HEK293 (cell line): Measurements from ENCODE around the gene APLNR.

Experiments
- CTCF ChIA-PET: fragments of 350-600 bp; formaldehyde crosslinking; extraction: SDS; loops from one replicate; lab custom pipeline; 2021; ENCODE audit warnings: antibody characterized with exemption; lab: Yijun Ruan, JAX
- POLR2A ChIA-PET: fragments of 300-600 bp; formaldehyde crosslinking; extraction: SDS; loops from one replicate; lab custom pipeline; 2020; ENCODE audit warnings: antibody characterized with exemption, inconsistent platforms; lab: Yijun Ruan, JAX
- H3K27ac ChIP-seq: fragments of 200-500 bp; sonication (Bioruptor generic); 2 replicates; pipeline ENCODE4 v1.5.1; 2014; ENCODE audit warnings: low read depth, low read length, control low read depth, inconsistent platforms; ENCODE audit errors: extremely low read depth
- H3K36me3 ChIP-seq, 2 experiments: fragments of 200-500 bp in 1 of 2; sonication (Bioruptor generic) in 1 of 2; 1 replicate in 1 of 2; 2 replicates in 1 of 2; pipeline ENCODE4 v1.5.1; 2014 to 2017; ENCODE audit warnings: inconsistent platforms in 2 of 2, low read length in 2 of 2; ENCODE audit not compliant: control insufficient read depth in 2 of 2, insufficient read depth in 1 of 2
- H3K4me1 ChIP-seq: fragments of 200-500 bp; sonication (Bioruptor generic); 2 replicates; pipeline ENCODE4 v1.5.1; 2014; ENCODE audit warnings: mild to moderate bottlenecking, low read length, inconsistent platforms; ENCODE audit not compliant: control insufficient read depth, insufficient read depth
- H3K4me3 ChIP-seq: 2 replicates; pipeline ENCODE4 v1.5.1; 2011; ENCODE audit warnings: low read depth, mild to moderate bottlenecking, control low read depth, low read length, moderate library complexity
- H3K9me3 ChIP-seq: fragments of 200-500 bp; sonication (Bioruptor generic); 2 replicates; pipeline ENCODE4 v1.5.1; 2014; ENCODE audit warnings: low read depth, low read length, inconsistent platforms; ENCODE audit not compliant: control insufficient read depth, insufficient read depth
- GLI2 ChIP-seq: fragments of 450-650 bp; formaldehyde crosslinking; IDR thresholded peaks from 2 replicates; pipeline ENCODE4; 2017; ENCODE audit warnings: missing biosample characterization, missing genetic modification characterization, low read depth, borderline replicate concordance
- IKZF3 ChIP-seq: fragments of 450-650 bp; IDR thresholded peaks from 2 replicates; pipeline ENCODE4 v1.5.0; 2018; ENCODE audit warnings: missing biosample characterization, mild to moderate bottlenecking, missing genetic modification characterization, moderate library complexity
- KLF8 ChIP-seq: fragments of 450-650 bp; formaldehyde crosslinking; IDR thresholded peaks from 2 replicates; pipeline ENCODE4 v1.5.1; 2016; ENCODE audit warnings: missing biosample characterization, missing genetic modification characterization
- MZF1 ChIP-seq: fragments of 450-650 bp; formaldehyde crosslinking; IDR thresholded peaks from 2 replicates; pipeline ENCODE4 v1.5.1; 2017; ENCODE audit warnings: missing biosample characterization, missing genetic modification characterization, borderline replicate concordance
- OVOL3 ChIP-seq: fragments of 450-650 bp; formaldehyde crosslinking; IDR thresholded peaks from 2 replicates; pipeline ENCODE4 v1.5.1; 2016; ENCODE audit warnings: missing biosample characterization, missing genetic modification characterization
- SCRT2 ChIP-seq: fragments of 450-650 bp; formaldehyde crosslinking; IDR thresholded peaks from 2 replicates; pipeline ENCODE4 v1.5.1; 2016; ENCODE audit warnings: missing biosample characterization, missing genetic modification characterization
- ZBTB44 ChIP-seq: fragments of 450-650 bp; IDR thresholded peaks from 2 replicates; pipeline ENCODE4 v1.5.1; 2018; ENCODE audit warnings: missing biosample characterization, mild to moderate bottlenecking, missing genetic modification characterization
- ZNF10 ChIP-seq: fragments of 450-650 bp; formaldehyde crosslinking; IDR thresholded peaks from 2 replicates; pipeline ENCODE4 v1.5.1; 2017; ENCODE audit warnings: missing biosample characterization, missing genetic modification characterization
- ZNF16 ChIP-seq: fragments of 450-650 bp; formaldehyde crosslinking; IDR thresholded peaks from 2 replicates; pipeline ENCODE4 v1.5.1; 2016; ENCODE audit warnings: low read depth, missing biosample characterization, missing genetic modification characterization
- ZNF202 ChIP-seq: fragments of 450-650 bp; formaldehyde crosslinking; IDR thresholded peaks from 2 replicates; pipeline ENCODE4 v1.5.1; 2016; ENCODE audit warnings: missing biosample characterization, missing genetic modification characterization, borderline replicate concordance
- ZNF266 ChIP-seq: fragments of 450-650 bp; formaldehyde crosslinking; IDR thresholded peaks from 2 replicates; pipeline ENCODE4 v1.5.1; 2016; ENCODE audit warnings: missing biosample characterization, missing genetic modification characterization, low read depth
- ZNF423 ChIP-seq: fragments of 450-650 bp; formaldehyde crosslinking; IDR thresholded peaks from 2 replicates; pipeline ENCODE4 v1.5.1; 2016; ENCODE audit warnings: missing biosample characterization, missing genetic modification characterization
- ZNF501 ChIP-seq: fragments of 450-650 bp; formaldehyde crosslinking; IDR thresholded peaks from 2 replicates; pipeline ENCODE4 v1.5.1; 2016; ENCODE audit warnings: missing biosample characterization, missing genetic modification characterization
- ZNF510 ChIP-seq: fragments of 450-650 bp; formaldehyde crosslinking; IDR thresholded peaks from 2 replicates; pipeline ENCODE4 v1.5.1; 2018; ENCODE audit warnings: mild to moderate bottlenecking, missing genetic modification characterization, missing biosample characterization; ENCODE audit not compliant: insufficient replicate concordance
- ZNF521 ChIP-seq: fragments of 450-650 bp; formaldehyde crosslinking; IDR thresholded peaks from 2 replicates; pipeline ENCODE4 v1.5.1; 2017; ENCODE audit warnings: missing biosample characterization, mild to moderate bottlenecking, missing genetic modification characterization
- ZNF555 ChIP-seq: fragments of 450-650 bp; formaldehyde crosslinking; conservative IDR thresholded peaks from 2 replicates; pipeline ENCODE4 v1.5.1; 2017; ENCODE audit warnings: missing biosample characterization, mild to moderate bottlenecking, missing genetic modification characterization, inconsistent platforms
- ZNF596 ChIP-seq: fragments of 450-650 bp; IDR thresholded peaks from 2 replicates; pipeline ENCODE4 v1.5.0; 2018; ENCODE audit warnings: missing biosample characterization, mild to moderate bottlenecking, missing genetic modification characterization, moderate library complexity
- ZNF658 ChIP-seq: fragments of 450-650 bp; formaldehyde crosslinking; IDR thresholded peaks from 2 replicates; pipeline ENCODE4; 2016; ENCODE audit warnings: missing biosample characterization, missing genetic modification characterization
- ZNF707 ChIP-seq: fragments of 450-650 bp; formaldehyde crosslinking; IDR thresholded peaks from 2 replicates; pipeline ENCODE4 v1.5.1; 2016; ENCODE audit warnings: missing biosample characterization, missing genetic modification characterization
- ZNF76 ChIP-seq: fragments of 450-650 bp; formaldehyde crosslinking; IDR thresholded peaks from 2 replicates; pipeline ENCODE4; 2016; ENCODE audit warnings: low read depth, missing biosample characterization, missing genetic modification characterization, borderline replicate concordance
- ZNF777 ChIP-seq: fragments of 450-650 bp; formaldehyde crosslinking; IDR thresholded peaks from 2 replicates; pipeline ENCODE4 v1.5.1; 2017; ENCODE audit warnings: missing biosample characterization, missing genetic modification characterization, borderline replicate concordance
- ZNF792 ChIP-seq: fragments of 450-650 bp; formaldehyde crosslinking; IDR thresholded peaks from 2 replicates; pipeline ENCODE4 v1.5.1; 2016; ENCODE audit warnings: missing biosample characterization, missing genetic modification characterization
- ZNF843 ChIP-seq: fragments of 450-650 bp; formaldehyde crosslinking; IDR thresholded peaks from 2 replicates; pipeline ENCODE4 v1.5.1; 2016; ENCODE audit warnings: missing biosample characterization, missing genetic modification characterization
- ZSCAN18 ChIP-seq: fragments of 450-650 bp; formaldehyde crosslinking; IDR thresholded peaks from 2 replicates; pipeline ENCODE4 v1.5.1; 2016; ENCODE audit warnings: missing biosample characterization, missing genetic modification characterization
- ZSCAN30 ChIP-seq: fragments of 450-650 bp; IDR thresholded peaks from 2 replicates; pipeline ENCODE4 v1.5.1; 2018; ENCODE audit warnings: missing biosample characterization, mild to moderate bottlenecking, missing genetic modification characterization, moderate library complexity
- TF ChIP-seq, protein P1 (sequence below): fragments of 450-650 bp; formaldehyde crosslinking; IDR thresholded peaks from 2 replicates; pipeline ENCODE4 v1.5.1; 2016; ENCODE audit warnings: missing biosample characterization, missing genetic modification characterization, low read depth
- TF ChIP-seq, protein P2 (sequence below): fragments of 450-650 bp; formaldehyde crosslinking; IDR thresholded peaks from 2 replicates; pipeline ENCODE4 v1.5.1; 2017; ENCODE audit warnings: missing biosample characterization, missing genetic modification characterization
- TF ChIP-seq, protein P3 (sequence below): fragments of 450-650 bp; formaldehyde crosslinking; IDR thresholded peaks from 2 replicates; pipeline ENCODE4 v1.5.1; 2016; ENCODE audit warnings: missing biosample characterization, missing genetic modification characterization

APLNR gene

GRCh38 chr11:57241353-57241972, 4.4 kb upstream of the APLNR start:
- no peak overlapping the region for H3K4me3 ChIP-seq
- no peaks in the 10 kb centered on the region for H3K9me3 ChIP-seq
- no peak overlapping the region for H3K27ac ChIP-seq
- POLR2A ChIA-PET: no interaction called here
- no peaks in the 10 kb centered on the region for H3K36me3 ChIP-seq
- H3K4me1 ChIP-seq: no peaks in the 10 kb centered on the region
- CTCF ChIA-PET: interaction anchor here (4.5 kb wide), 1 partner anchor 8 kb away, joined by 46 read pairs; no protein-coding TSS in a partner anchor
- TF ChIP-seq ZNF521 (no peak), ZNF423 (tag by site-specific recombination) (no peak), ZNF658 (tag by site-specific recombination) (no peak), ZNF202 (no peak), ZNF707 (tag by site-specific recombination) (no peak), ZNF16 (tag by site-specific recombination) (no peak), ZNF76 (tag by site-specific recombination) (no peak)
- TF ChIP-seq, protein P1, sequence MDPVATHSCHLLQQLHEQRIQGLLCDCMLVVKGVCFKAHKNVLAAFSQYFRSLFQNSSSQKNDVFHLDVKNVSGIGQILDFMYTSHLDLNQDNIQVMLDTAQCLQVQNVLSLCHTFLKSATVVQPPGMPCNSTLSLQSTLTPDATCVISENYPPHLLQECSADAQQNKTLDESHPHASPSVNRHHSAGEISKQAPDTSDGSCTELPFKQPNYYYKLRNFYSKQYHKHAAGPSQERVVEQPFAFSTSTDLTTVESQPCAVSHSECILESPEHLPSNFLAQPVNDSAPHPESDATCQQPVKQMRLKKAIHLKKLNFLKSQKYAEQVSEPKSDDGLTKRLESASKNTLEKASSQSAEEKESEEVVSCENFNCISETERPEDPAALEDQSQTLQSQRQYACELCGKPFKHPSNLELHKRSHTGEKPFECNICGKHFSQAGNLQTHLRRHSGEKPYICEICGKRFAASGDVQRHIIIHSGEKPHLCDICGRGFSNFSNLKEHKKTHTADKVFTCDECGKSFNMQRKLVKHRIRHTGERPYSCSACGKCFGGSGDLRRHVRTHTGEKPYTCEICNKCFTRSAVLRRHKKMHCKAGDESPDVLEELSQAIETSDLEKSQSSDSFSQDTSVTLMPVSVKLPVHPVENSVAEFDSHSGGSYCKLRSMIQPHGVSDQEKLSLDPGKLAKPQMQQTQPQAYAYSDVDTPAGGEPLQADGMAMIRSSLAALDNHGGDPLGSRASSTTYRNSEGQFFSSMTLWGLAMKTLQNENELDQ: no peak
- TF ChIP-seq, protein P2, sequence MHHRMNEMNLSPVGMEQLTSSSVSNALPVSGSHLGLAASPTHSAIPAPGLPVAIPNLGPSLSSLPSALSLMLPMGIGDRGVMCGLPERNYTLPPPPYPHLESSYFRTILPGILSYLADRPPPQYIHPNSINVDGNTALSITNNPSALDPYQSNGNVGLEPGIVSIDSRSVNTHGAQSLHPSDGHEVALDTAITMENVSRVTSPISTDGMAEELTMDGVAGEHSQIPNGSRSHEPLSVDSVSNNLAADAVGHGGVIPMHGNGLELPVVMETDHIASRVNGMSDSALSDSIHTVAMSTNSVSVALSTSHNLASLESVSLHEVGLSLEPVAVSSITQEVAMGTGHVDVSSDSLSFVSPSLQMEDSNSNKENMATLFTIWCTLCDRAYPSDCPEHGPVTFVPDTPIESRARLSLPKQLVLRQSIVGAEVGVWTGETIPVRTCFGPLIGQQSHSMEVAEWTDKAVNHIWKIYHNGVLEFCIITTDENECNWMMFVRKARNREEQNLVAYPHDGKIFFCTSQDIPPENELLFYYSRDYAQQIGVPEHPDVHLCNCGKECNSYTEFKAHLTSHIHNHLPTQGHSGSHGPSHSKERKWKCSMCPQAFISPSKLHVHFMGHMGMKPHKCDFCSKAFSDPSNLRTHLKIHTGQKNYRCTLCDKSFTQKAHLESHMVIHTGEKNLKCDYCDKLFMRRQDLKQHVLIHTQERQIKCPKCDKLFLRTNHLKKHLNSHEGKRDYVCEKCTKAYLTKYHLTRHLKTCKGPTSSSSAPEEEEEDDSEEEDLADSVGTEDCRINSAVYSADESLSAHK: no peak
- TF ChIP-seq, protein P3, sequence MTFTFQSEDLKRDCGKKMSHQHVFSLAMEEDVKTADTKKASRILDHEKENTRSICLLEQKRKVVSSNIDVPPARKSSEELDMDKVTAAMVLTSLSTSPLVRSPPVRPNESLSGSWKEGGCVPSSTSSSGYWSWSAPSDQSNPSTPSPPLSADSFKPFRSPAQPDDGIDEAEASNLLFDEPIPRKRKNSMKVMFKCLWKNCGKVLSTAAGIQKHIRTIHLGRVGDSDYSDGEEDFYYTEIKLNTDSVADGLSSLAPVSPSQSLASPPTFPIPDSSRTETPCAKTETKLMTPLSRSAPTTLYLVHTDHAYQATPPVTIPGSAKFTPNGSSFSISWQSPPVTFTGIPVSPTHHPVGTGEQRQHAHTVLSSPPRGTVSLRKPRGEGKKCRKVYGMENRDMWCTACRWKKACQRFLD (tag by site-specific recombination): no peak

- H3K27ac ChIP-seq: no peak overlapping the region
- no peaks in the 10 kb centered on the region for H3K9me3 ChIP-seq
- POLR2A ChIA-PET: no interaction called here
- H3K4me3 ChIP-seq: no peak overlapping the region
- TF ChIP-seq ZNF792 (tag by site-specific recombination) (no peak), ZNF266 (no peak), ZNF555 (tag by site-specific recombination) (no peak), OVOL3 (tag by site-specific recombination) (no peak), SCRT2 (tag by site-specific recombination) (no peak), ZNF501 (tag by site-specific recombination) (no peak), ZNF10 (tag by site-specific recombination) (no peak), KLF8 (tag by site-specific recombination) (no peak), ZSCAN18 (tag by site-specific recombination) (no peak), ZSCAN30 (no peak), ZNF777 (tag by site-specific recombination) (no peak), ZNF843 (tag by site-specific recombination) (no peak), ZBTB44 (no peak), ZNF510 (tag by site-specific recombination) (no peak), ZNF596 (tag by site-specific recombination) (no peak), MZF1 (tag by site-specific recombination) (no peak), IKZF3 (tag by site-specific recombination) (no peak), GLI2 (tag by site-specific recombination) (no peak)
- CTCF ChIA-PET: interaction anchor here (0.7 to 4.5 kb wide), 3 partner anchors 9 to 113 kb away, joined by 3 to 46 read pairs (median 3); no protein-coding TSS in a partner anchor
- no peaks in the 10 kb centered on the region for H3K36me3 ChIP-seq
- H3K4me1 ChIP-seq: no peaks in the 10 kb centered on the region
Measured at GRCh38 chr11:57240757-57241156, 3.7 kb upstream of the APLNR start.
